Hepatocyte (in vitro differentiated cells): ENCODE measurements around the gene COL4A1.

ENCODE experiments used
- CTCF ChIP-seq: fragments of 200-600 bp; sonication (generic); IDR thresholded peaks from 2 replicates; pipeline ENCODE4 v1.5.1; 2016; ENCODE audit warnings: antibody characterized with exemption, mild to moderate bottlenecking; ENCODE audit not compliant: poor library complexity
- EZH2 ChIP-seq: fragments of 200-600 bp; sonication (generic); IDR thresholded peaks from 2 replicates; pipeline ENCODE4 v1.6.1; 2016; ENCODE audit warnings: antibody characterized with exemption, mild to moderate bottlenecking, borderline replicate concordance

GRCh38 chr13:110293037-110293436 lies 13.9 kb downstream of the COL4A1 start:
- no peak for TF ChIP-seq CTCF
- no peak for TF ChIP-seq EZH2
